Measurements from ENCODE around the gene MAP7. TPM values are rescaled to one million over a fixed set of nuclear protein-coding genes. Genes with fewer than 3 reads are reported as not detected.

Gene MAP7
- total and polyA plus RNA-seq, 2 of the 13 experiments (the other 11 are each of a cell fraction or from before 2014, with no cell fraction given), result 0.04 TPM; not detected in 1

DNA sequence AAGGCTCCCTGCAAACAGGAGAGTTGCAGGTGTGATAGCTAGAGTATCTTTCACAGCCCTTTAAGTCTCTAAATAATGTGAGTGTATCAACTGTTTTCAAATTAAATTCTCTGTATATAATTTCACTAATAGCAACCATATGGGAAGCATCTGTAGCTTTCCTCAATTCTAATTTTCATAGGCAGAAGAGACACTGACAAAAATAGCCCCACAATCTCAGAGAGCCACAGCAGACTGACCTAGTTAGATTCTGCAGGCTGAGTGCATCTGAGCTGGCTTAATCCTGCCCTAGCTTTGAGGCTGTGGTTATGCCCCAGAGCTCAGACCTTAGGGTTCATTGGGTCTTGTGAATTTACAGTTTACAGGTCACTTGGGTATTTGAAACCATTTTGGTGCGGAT lies 63.9 kb downstream of the MAP7 start:
- H3K4me1 ChIP-seq (ENCODE audit: insufficient read depth, low read length), result no peaks in the 10 kb centered on the region
- H3K27ac ChIP-seq (ENCODE audit: extremely low read length, insufficient read depth, low read length), result no peak overlapping the region
- in situ Hi-C loops (cut with HindIII; ENCODE audit: extremely low pct_ligation_motif_present, low pct_unique_long_range_greater_than_20kb) (no loop called here), intact Hi-C loops (cut with micrococcal nuclease; ENCODE audit: unreplicated experiment) (no loop called here)
- no TSS peak for BruUV-seq (replicated peaks)
- ATAC-seq, result no peak
- H3K4me2 ChIP-seq (ENCODE audit: low read depth, low read length), result no peak overlapping the region
- H3K79me2 ChIP-seq (ENCODE audit: insufficient read depth, low read length), result no peaks in the 10 kb centered on the region
- DNase-seq (ENCODE audit: low spot score), result no peak
- WGBS (ENCODE audit: low lambda C conversion rate), result 0% methylated on average over 1 of the region's 1 CpG
- POLR2A ChIA-PET, result no interaction called here
- H4K20me1 ChIP-seq (ENCODE audit: insufficient read depth, low read length), result no peaks in the 10 kb centered on the region
- H2AFZ ChIP-seq (ENCODE audit: low read length), result no peak overlapping the region
- CTCF ChIA-PET (ENCODE audit: low intra/inter-chr PET ratio, low total read pairs), result no interaction called here
- H3K27me3 ChIP-seq (ENCODE audit: control insufficient read depth in 1 of 2, insufficient read depth in 2 of 2, low read length in 2 of 2), result no peaks in the 10 kb centered on the region; a peak in 1 of 5 replicates
- H3K36me3 ChIP-seq (replicated peaks in 1 of 2; ENCODE audit: control insufficient read depth in 1 of 2, insufficient read depth in 2 of 2, low read length in 2 of 2), result no peaks in the 10 kb centered on the region
- H3K4me3 ChIP-seq (replicated peaks in 1 of 3; ENCODE audit: insufficient read depth in 1 of 3, low read depth in 2 of 3, low read length in 3 of 3), result no peak overlapping the region
- H3K9me3 ChIP-seq (ENCODE audit: low read length), result no peaks in the 10 kb centered on the region
- no peak for FAIRE-seq
- TF ChIP-seq FOSL1 (CRISPR knock-in tag; IDR thresholded peaks at IDR 0.05; ENCODE audit: borderline replicate concordance), result no peak
- no peak overlapping the region for H3K9ac ChIP-seq (ENCODE audit: insufficient read depth, low read depth, low read length)

DNA sequence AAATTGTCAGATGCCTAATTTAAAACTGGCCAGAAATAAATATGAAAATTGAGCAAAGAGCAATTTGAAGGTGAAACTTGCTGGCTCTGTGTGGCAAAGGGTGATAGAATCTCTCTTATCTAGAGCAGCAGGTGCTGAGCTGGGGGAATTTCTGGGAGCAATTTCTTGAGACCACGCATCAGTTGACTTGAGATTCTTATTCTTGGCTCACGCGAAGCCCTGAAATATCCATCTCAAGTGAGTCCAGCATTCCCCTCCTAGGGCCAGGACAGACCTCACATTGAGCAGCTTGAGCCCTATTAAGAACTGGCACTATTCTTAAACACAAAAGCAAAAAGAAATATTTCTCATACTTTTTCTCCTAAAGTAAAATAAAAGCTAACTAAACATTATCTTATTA lies 66.3 kb downstream of the MAP7 start:
- no peak overlapping the region for H3K9ac ChIP-seq (ENCODE audit: insufficient read depth, low read depth, low read length)
- TF ChIP-seq CBFB (CRISPR knock-in tag; IDR thresholded peaks at IDR 0.05), result no peak
- TF ChIP-seq DNMT1 (CRISPR knock-in tag; IDR thresholded peaks at IDR 0.05), result no peak
- no peak for TF ChIP-seq STAG1 (CRISPR knock-in tag; IDR thresholded peaks at IDR 0.05)
- no peak for TF ChIP-seq NFRKB (IDR thresholded peaks at IDR 0.05)
- no peak for TF ChIP-seq RXRB (CRISPR knock-in tag; IDR thresholded peaks at IDR 0.05; ENCODE audit: borderline replicate concordance)
- TF ChIP-seq ARNTL (CRISPR knock-in tag; IDR thresholded peaks at IDR 0.05), result no peak
- no peak for TF ChIP-seq ZC3H4 (CRISPR knock-in tag; IDR thresholded peaks at IDR 0.05; ENCODE audit: borderline replicate concordance)
- no peak for TF ChIP-seq ZMYM3 (CRISPR knock-in tag; IDR thresholded peaks at IDR 0.05)
- TF ChIP-seq, protein P1, sequence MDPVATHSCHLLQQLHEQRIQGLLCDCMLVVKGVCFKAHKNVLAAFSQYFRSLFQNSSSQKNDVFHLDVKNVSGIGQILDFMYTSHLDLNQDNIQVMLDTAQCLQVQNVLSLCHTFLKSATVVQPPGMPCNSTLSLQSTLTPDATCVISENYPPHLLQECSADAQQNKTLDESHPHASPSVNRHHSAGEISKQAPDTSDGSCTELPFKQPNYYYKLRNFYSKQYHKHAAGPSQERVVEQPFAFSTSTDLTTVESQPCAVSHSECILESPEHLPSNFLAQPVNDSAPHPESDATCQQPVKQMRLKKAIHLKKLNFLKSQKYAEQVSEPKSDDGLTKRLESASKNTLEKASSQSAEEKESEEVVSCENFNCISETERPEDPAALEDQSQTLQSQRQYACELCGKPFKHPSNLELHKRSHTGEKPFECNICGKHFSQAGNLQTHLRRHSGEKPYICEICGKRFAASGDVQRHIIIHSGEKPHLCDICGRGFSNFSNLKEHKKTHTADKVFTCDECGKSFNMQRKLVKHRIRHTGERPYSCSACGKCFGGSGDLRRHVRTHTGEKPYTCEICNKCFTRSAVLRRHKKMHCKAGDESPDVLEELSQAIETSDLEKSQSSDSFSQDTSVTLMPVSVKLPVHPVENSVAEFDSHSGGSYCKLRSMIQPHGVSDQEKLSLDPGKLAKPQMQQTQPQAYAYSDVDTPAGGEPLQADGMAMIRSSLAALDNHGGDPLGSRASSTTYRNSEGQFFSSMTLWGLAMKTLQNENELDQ (CRISPR knock-in tag; IDR thresholded peaks at IDR 0.05; ENCODE audit: borderline replicate concordance), result no peak
- TF ChIP-seq, protein P2, sequence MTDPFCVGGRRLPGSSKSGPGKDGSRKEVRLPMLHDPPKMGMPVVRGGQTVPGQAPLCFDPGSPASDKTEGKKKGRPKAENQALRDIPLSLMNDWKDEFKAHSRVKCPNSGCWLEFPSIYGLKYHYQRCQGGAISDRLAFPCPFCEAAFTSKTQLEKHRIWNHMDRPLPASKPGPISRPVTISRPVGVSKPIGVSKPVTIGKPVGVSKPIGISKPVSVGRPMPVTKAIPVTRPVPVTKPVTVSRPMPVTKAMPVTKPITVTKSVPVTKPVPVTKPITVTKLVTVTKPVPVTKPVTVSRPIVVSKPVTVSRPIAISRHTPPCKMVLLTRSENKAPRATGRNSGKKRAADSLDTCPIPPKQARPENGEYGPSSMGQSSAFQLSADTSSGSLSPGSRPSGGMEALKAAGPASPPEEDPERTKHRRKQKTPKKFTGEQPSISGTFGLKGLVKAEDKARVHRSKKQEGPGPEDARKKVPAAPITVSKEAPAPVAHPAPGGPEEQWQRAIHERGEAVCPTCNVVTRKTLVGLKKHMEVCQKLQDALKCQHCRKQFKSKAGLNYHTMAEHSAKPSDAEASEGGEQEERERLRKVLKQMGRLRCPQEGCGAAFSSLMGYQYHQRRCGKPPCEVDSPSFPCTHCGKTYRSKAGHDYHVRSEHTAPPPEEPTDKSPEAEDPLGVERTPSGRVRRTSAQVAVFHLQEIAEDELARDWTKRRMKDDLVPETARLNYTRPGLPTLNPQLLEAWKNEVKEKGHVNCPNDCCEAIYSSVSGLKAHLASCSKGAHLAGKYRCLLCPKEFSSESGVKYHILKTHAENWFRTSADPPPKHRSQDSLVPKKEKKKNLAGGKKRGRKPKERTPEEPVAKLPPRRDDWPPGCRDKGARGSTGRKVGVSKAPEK (CRISPR knock-in tag; IDR thresholded peaks at IDR 0.05; ENCODE audit: borderline replicate concordance), result no peak
- TF ChIP-seq, protein P3, sequence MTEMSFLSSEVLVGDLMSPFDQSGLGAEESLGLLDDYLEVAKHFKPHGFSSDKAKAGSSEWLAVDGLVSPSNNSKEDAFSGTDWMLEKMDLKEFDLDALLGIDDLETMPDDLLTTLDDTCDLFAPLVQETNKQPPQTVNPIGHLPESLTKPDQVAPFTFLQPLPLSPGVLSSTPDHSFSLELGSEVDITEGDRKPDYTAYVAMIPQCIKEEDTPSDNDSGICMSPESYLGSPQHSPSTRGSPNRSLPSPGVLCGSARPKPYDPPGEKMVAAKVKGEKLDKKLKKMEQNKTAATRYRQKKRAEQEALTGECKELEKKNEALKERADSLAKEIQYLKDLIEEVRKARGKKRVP (CRISPR knock-in tag; IDR thresholded peaks at IDR 0.05), result no peak
- no peak for TF ChIP-seq MTA1 (CRISPR knock-in tag; IDR thresholded peaks at IDR 0.05; ENCODE audit: borderline replicate concordance)
- TF ChIP-seq, protein P4, sequence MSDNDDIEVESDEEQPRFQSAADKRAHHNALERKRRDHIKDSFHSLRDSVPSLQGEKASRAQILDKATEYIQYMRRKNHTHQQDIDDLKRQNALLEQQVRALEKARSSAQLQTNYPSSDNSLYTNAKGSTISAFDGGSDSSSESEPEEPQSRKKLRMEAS (IDR thresholded peaks at IDR 0.05), result no peak

More for the DNA sequence above, 66.3 kb downstream of the MAP7 start:
- 69% methylated on average over 3 of the region's 3 CpGs for WGBS (ENCODE audit: low lambda C conversion rate)
- DNase-seq (ENCODE audit: low spot score) (no peak), ATAC-seq (no peak), FAIRE-seq (no peak)
- no peaks in the 10 kb centered on the region for H3K9me3 ChIP-seq (ENCODE audit: low read length)
- no TSS peak for BruUV-seq (replicated peaks)
- H3K79me2 ChIP-seq (ENCODE audit: insufficient read depth, low read length), result no peaks in the 10 kb centered on the region
- H2AFZ ChIP-seq (ENCODE audit: low read length), result no peak overlapping the region
- H3K4me1 ChIP-seq (ENCODE audit: insufficient read depth, low read length), result no peaks in the 10 kb centered on the region
- no peaks in the 10 kb centered on the region for H4K20me1 ChIP-seq (ENCODE audit: insufficient read depth, low read length)
- no peak overlapping the region for H3K27ac ChIP-seq (ENCODE audit: extremely low read length, insufficient read depth, low read length)
- no peak overlapping the region for H3K4me3 ChIP-seq (replicated peaks in 1 of 3; ENCODE audit: insufficient read depth in 1 of 3, low read depth in 2 of 3, low read length in 3 of 3)
- ChIA-PET CTCF (ENCODE audit: low intra/inter-chr PET ratio, low total read pairs) (no interaction called here), POLR2A (no interaction called here)
- intact Hi-C loops (cut with micrococcal nuclease; ENCODE audit: unreplicated experiment), result no loop called here
- H3K36me3 ChIP-seq (replicated peaks in 1 of 2; ENCODE audit: control insufficient read depth in 1 of 2, insufficient read depth in 2 of 2, low read length in 2 of 2), result no peaks in the 10 kb centered on the region
- no peaks in the 10 kb centered on the region; a peak in 1 of 5 replicates for H3K27me3 ChIP-seq (ENCODE audit: control insufficient read depth in 1 of 2, insufficient read depth in 2 of 2, low read length in 2 of 2)
- H3K4me2 ChIP-seq (ENCODE audit: low read depth, low read length), result no peak overlapping the region
- in situ Hi-C loops (cut with HindIII; ENCODE audit: extremely low pct_ligation_motif_present, low pct_unique_long_range_greater_than_20kb), result no loop called here

All from HepG2 (cell line).